ENCODE results near the gene RIT2.

The RIT2 gene

GRCh38 chr18:43022874-43023273, 92.6 kb downstream of the RIT2 start:
- Histone ChIP-seq H3K36me3 (ENCODE audit: control insufficient read depth in 2 of 2, insufficient read depth in 2 of 2, low read length in 2 of 2) (no peaks in the 10 kb centered on the region), H3K9me3 (ENCODE audit: control insufficient read depth in 2 of 2, low read length in 2 of 2) (no peaks in the 10 kb centered on the region), H3K27ac (ENCODE audit: low read depth in 2 of 2, low read length in 2 of 2) (no peak overlapping the region), H3K4me3 (ENCODE audit: low read length in 2 of 2) (no peak overlapping the region), H3K9ac (ENCODE audit: low read depth in 1 of 2, low read length in 2 of 2) (no peak overlapping the region), H3K4me1 (ENCODE audit: control insufficient read depth in 2 of 2, insufficient read depth in 2 of 2, low read length in 2 of 2) (no peaks in the 10 kb centered on the region), H3K27me3 (ENCODE audit: control insufficient read depth in 2 of 2, insufficient read depth in 2 of 2, low read length in 2 of 2) (no peaks in the 10 kb centered on the region)

GRCh38 chr18:43017622-43018021, 97.9 kb downstream of the RIT2 start:
- Histone ChIP-seq H3K27ac (ENCODE audit: low read depth in 2 of 2, low read length in 2 of 2) (no peak overlapping the region), H3K9ac (ENCODE audit: low read depth in 1 of 2, low read length in 2 of 2) (no peak overlapping the region), H3K27me3 (ENCODE audit: control insufficient read depth in 2 of 2, insufficient read depth in 2 of 2, low read length in 2 of 2) (no peaks in the 10 kb centered on the region), H3K4me1 (ENCODE audit: control insufficient read depth in 2 of 2, insufficient read depth in 2 of 2, low read length in 2 of 2) (no peaks in the 10 kb centered on the region), H3K36me3 (ENCODE audit: control insufficient read depth in 2 of 2, insufficient read depth in 2 of 2, low read length in 2 of 2) (no peaks in the 10 kb centered on the region), H3K4me3 (ENCODE audit: low read length in 2 of 2) (no peak overlapping the region), H3K9me3 (ENCODE audit: control insufficient read depth in 2 of 2, low read length in 2 of 2) (no peaks in the 10 kb centered on the region)

- Histone ChIP-seq H3K27ac (ENCODE audit: low read depth in 2 of 2, low read length in 2 of 2) (no peak overlapping the region), H3K9me3 (ENCODE audit: control insufficient read depth in 2 of 2, low read length in 2 of 2) (no peaks in the 10 kb centered on the region), H3K4me3 (ENCODE audit: low read length in 2 of 2) (no peak overlapping the region), H3K9ac (ENCODE audit: low read depth in 1 of 2, low read length in 2 of 2) (no peak overlapping the region), H3K36me3 (ENCODE audit: control insufficient read depth in 2 of 2, insufficient read depth in 2 of 2, low read length in 2 of 2) (no peaks in the 10 kb centered on the region), H3K27me3 (ENCODE audit: control insufficient read depth in 2 of 2, insufficient read depth in 2 of 2, low read length in 2 of 2) (no peaks in the 10 kb centered on the region), H3K4me1 (ENCODE audit: control insufficient read depth in 2 of 2, insufficient read depth in 2 of 2, low read length in 2 of 2) (no peaks in the 10 kb centered on the region)
Observed at GRCh38 chr18:43013486-43013885, 102.0 kb downstream of the RIT2 start.

GRCh38 chr18:43012951-43013350, 102.5 kb downstream of the RIT2 start:
- H3K27ac ChIP-seq (ENCODE audit: low read depth in 2 of 2, low read length in 2 of 2) = no peak overlapping the region
- no peak overlapping the region for H3K9ac ChIP-seq (ENCODE audit: low read depth in 1 of 2, low read length in 2 of 2)
- no peaks in the 10 kb centered on the region for H3K27me3 ChIP-seq (ENCODE audit: control insufficient read depth in 2 of 2, insufficient read depth in 2 of 2, low read length in 2 of 2)
- no peak overlapping the region for H3K4me3 ChIP-seq (ENCODE audit: low read length in 2 of 2)
- no peaks in the 10 kb centered on the region for H3K36me3 ChIP-seq (ENCODE audit: control insufficient read depth in 2 of 2, insufficient read depth in 2 of 2, low read length in 2 of 2)
- H3K9me3 ChIP-seq (ENCODE audit: control insufficient read depth in 2 of 2, low read length in 2 of 2) = no peaks in the 10 kb centered on the region
- no peaks in the 10 kb centered on the region for H3K4me1 ChIP-seq (ENCODE audit: control insufficient read depth in 2 of 2, insufficient read depth in 2 of 2, low read length in 2 of 2)

- no peak overlapping the region for H3K9ac ChIP-seq (ENCODE audit: low read depth in 1 of 2, low read length in 2 of 2)
- no peak overlapping the region for H3K4me3 ChIP-seq (ENCODE audit: low read length in 2 of 2)
- H3K4me1 ChIP-seq (ENCODE audit: control insufficient read depth in 2 of 2, insufficient read depth in 2 of 2, low read length in 2 of 2) = no peaks in the 10 kb centered on the region
- no peaks in the 10 kb centered on the region for H3K36me3 ChIP-seq (ENCODE audit: control insufficient read depth in 2 of 2, insufficient read depth in 2 of 2, low read length in 2 of 2)
- no peaks in the 10 kb centered on the region for H3K27me3 ChIP-seq (ENCODE audit: control insufficient read depth in 2 of 2, insufficient read depth in 2 of 2, low read length in 2 of 2)
- H3K27ac ChIP-seq (ENCODE audit: low read depth in 2 of 2, low read length in 2 of 2) = no peak overlapping the region
- no peaks in the 10 kb centered on the region for H3K9me3 ChIP-seq (ENCODE audit: control insufficient read depth in 2 of 2, low read length in 2 of 2)
Observed at GRCh38 chr18:43010611-43011010, 104.9 kb downstream of the RIT2 start.

GRCh38 chr18:43009674-43010073, 105.8 kb downstream of the RIT2 start:
- no peaks in the 10 kb centered on the region for H3K9me3 ChIP-seq (ENCODE audit: control insufficient read depth in 2 of 2, low read length in 2 of 2)
- no peak overlapping the region for H3K4me3 ChIP-seq (ENCODE audit: low read length in 2 of 2)
- H3K27me3 ChIP-seq (ENCODE audit: control insufficient read depth in 2 of 2, insufficient read depth in 2 of 2, low read length in 2 of 2) = no peaks in the 10 kb centered on the region
- H3K27ac ChIP-seq (ENCODE audit: low read depth in 2 of 2, low read length in 2 of 2) = no peak overlapping the region
- no peak overlapping the region for H3K9ac ChIP-seq (ENCODE audit: low read depth in 1 of 2, low read length in 2 of 2)
- H3K36me3 ChIP-seq (ENCODE audit: control insufficient read depth in 2 of 2, insufficient read depth in 2 of 2, low read length in 2 of 2) = no peaks in the 10 kb centered on the region
- no peaks in the 10 kb centered on the region for H3K4me1 ChIP-seq (ENCODE audit: control insufficient read depth in 2 of 2, insufficient read depth in 2 of 2, low read length in 2 of 2)

GRCh38 chr18:43007365-43007764, 108.1 kb downstream of the RIT2 start:
- Histone ChIP-seq H3K9me3 (ENCODE audit: control insufficient read depth in 2 of 2, low read length in 2 of 2) (no peaks in the 10 kb centered on the region), H3K27me3 (ENCODE audit: control insufficient read depth in 2 of 2, insufficient read depth in 2 of 2, low read length in 2 of 2) (no peaks in the 10 kb centered on the region)

GRCh38 chr18:43004421-43004820, 111.1 kb downstream of the RIT2 start:
- Histone ChIP-seq H3K4me1 (ENCODE audit: control insufficient read depth in 2 of 2, insufficient read depth in 2 of 2, low read length in 2 of 2) (no peaks in the 10 kb centered on the region), H3K27me3 (ENCODE audit: control insufficient read depth in 2 of 2, insufficient read depth in 2 of 2, low read length in 2 of 2) (no peaks in the 10 kb centered on the region), H3K9me3 (ENCODE audit: control insufficient read depth in 2 of 2, low read length in 2 of 2) (no peaks in the 10 kb centered on the region), H3K27ac (ENCODE audit: low read depth in 2 of 2, low read length in 2 of 2) (no peak overlapping the region), H3K4me3 (ENCODE audit: low read length in 2 of 2) (no peak overlapping the region), H3K36me3 (ENCODE audit: control insufficient read depth in 2 of 2, insufficient read depth in 2 of 2, low read length in 2 of 2) (no peaks in the 10 kb centered on the region), H3K9ac (ENCODE audit: low read depth in 1 of 2, low read length in 2 of 2) (no peak overlapping the region)

More at GRCh38 chr18:43007365-43007764, 108.1 kb downstream of the RIT2 start:
- H3K4me3 ChIP-seq (ENCODE audit: low read length in 2 of 2) = no peak overlapping the region
- no peak overlapping the region for H3K27ac ChIP-seq (ENCODE audit: low read depth in 2 of 2, low read length in 2 of 2)
- H3K9ac ChIP-seq (ENCODE audit: low read depth in 1 of 2, low read length in 2 of 2) = no peak overlapping the region
- no peaks in the 10 kb centered on the region for H3K36me3 ChIP-seq (ENCODE audit: control insufficient read depth in 2 of 2, insufficient read depth in 2 of 2, low read length in 2 of 2)
- no peaks in the 10 kb centered on the region for H3K4me1 ChIP-seq (ENCODE audit: control insufficient read depth in 2 of 2, insufficient read depth in 2 of 2, low read length in 2 of 2)

- no peak overlapping the region for H3K9ac ChIP-seq (ENCODE audit: low read depth in 1 of 2, low read length in 2 of 2)
- no peaks in the 10 kb centered on the region for H3K27me3 ChIP-seq (ENCODE audit: control insufficient read depth in 2 of 2, insufficient read depth in 2 of 2, low read length in 2 of 2)
- no peak overlapping the region for H3K27ac ChIP-seq (ENCODE audit: low read depth in 2 of 2, low read length in 2 of 2)
- H3K36me3 ChIP-seq (ENCODE audit: control insufficient read depth in 2 of 2, insufficient read depth in 2 of 2, low read length in 2 of 2) = no peaks in the 10 kb centered on the region
- no peaks in the 10 kb centered on the region for H3K9me3 ChIP-seq (ENCODE audit: control insufficient read depth in 2 of 2, low read length in 2 of 2)
- no peak overlapping the region for H3K4me3 ChIP-seq (ENCODE audit: low read length in 2 of 2)
- no peaks in the 10 kb centered on the region for H3K4me1 ChIP-seq (ENCODE audit: control insufficient read depth in 2 of 2, insufficient read depth in 2 of 2, low read length in 2 of 2)
Observed at GRCh38 chr18:43001821-43002220, 113.7 kb downstream of the RIT2 start.

- Histone ChIP-seq H3K27me3 (ENCODE audit: control insufficient read depth in 2 of 2, insufficient read depth in 2 of 2, low read length in 2 of 2) (no peaks in the 10 kb centered on the region), H3K9me3 (ENCODE audit: control insufficient read depth in 2 of 2, low read length in 2 of 2) (no peaks in the 10 kb centered on the region), H3K9ac (ENCODE audit: low read depth in 1 of 2, low read length in 2 of 2) (no peak overlapping the region), H3K4me1 (ENCODE audit: control insufficient read depth in 2 of 2, insufficient read depth in 2 of 2, low read length in 2 of 2) (no peaks in the 10 kb centered on the region), H3K36me3 (ENCODE audit: control insufficient read depth in 2 of 2, insufficient read depth in 2 of 2, low read length in 2 of 2) (no peaks in the 10 kb centered on the region), H3K27ac (ENCODE audit: low read depth in 2 of 2, low read length in 2 of 2) (no peak overlapping the region), H3K4me3 (ENCODE audit: low read length in 2 of 2) (no peak overlapping the region)
Observed at GRCh38 chr18:42996824-42997223, 118.7 kb downstream of the RIT2 start.

GRCh38 chr18:42980426-42980825, 135.1 kb downstream of the RIT2 start:
- Histone ChIP-seq H3K9me3 (ENCODE audit: control insufficient read depth in 2 of 2, low read length in 2 of 2) (no peaks in the 10 kb centered on the region), H3K9ac (ENCODE audit: low read depth in 1 of 2, low read length in 2 of 2) (no peak overlapping the region), H3K36me3 (ENCODE audit: control insufficient read depth in 2 of 2, insufficient read depth in 2 of 2, low read length in 2 of 2) (no peaks in the 10 kb centered on the region), H3K4me3 (ENCODE audit: low read length in 2 of 2) (no peak overlapping the region), H3K27me3 (ENCODE audit: control insufficient read depth in 2 of 2, insufficient read depth in 2 of 2, low read length in 2 of 2) (no peaks in the 10 kb centered on the region), H3K27ac (ENCODE audit: low read depth in 2 of 2, low read length in 2 of 2) (no peak overlapping the region), H3K4me1 (ENCODE audit: control insufficient read depth in 2 of 2, insufficient read depth in 2 of 2, low read length in 2 of 2) (no peaks in the 10 kb centered on the region)

Measured in mucosa of rectum (tissue), 2 donors.